Natural killer cell (primary cell): ENCODE measurements around the gene PRDM9. TPM values are rescaled to one million over a fixed set of nuclear protein-coding genes. Genes with fewer than 3 reads are reported as not detected.
"Not testable (repeated sequence)": the region's sequence is repeated elsewhere in the genome, so short reads cannot be mapped to it uniquely, and the experiment has no call there.

Experiments used
- ATAC-seq, 3 donors: fragments of 150-1000 bp in 2 of 3; fragments of 200-7000 bp in 1 of 3; cut with Tn5 transposase; 1 replicate in 1 of 3; 2 replicates in 2 of 3; pipeline ENCODE4 v1.10.0; 2021; ENCODE audit warnings: mild to moderate bottlenecking in 2 of 3, moderate library complexity in 2 of 3
- DNase-seq, 2 donors: peaks; one replicate each; pipeline versions ENCODE4 v3.0.0 to v3.0.0-alpha.2; 2013 to 2021; ENCODE audit warnings: mixed read lengths in 1 of 2
- H3K27ac ChIP-seq: one replicate; pipeline ENCODE4 v1.5.1; 2013; ENCODE audit warnings: mild to moderate bottlenecking, low read length
- H3K27me3 ChIP-seq: one replicate; pipeline ENCODE4 v1.6.1; 2013; ENCODE audit warnings: low read length; ENCODE audit not compliant: control insufficient read depth, insufficient read depth
- H3K36me3 ChIP-seq: one replicate; pipeline ENCODE4 v1.6.1; 2013; ENCODE audit warnings: low read length; ENCODE audit not compliant: control insufficient read depth, insufficient read depth
- H3K4me1 ChIP-seq: one replicate; pipeline ENCODE4 v1.6.1; 2013; ENCODE audit warnings: low read length; ENCODE audit not compliant: control insufficient read depth, insufficient read depth
- H3K4me3 ChIP-seq: one replicate; pipeline ENCODE4 v1.5.1; 2013; ENCODE audit warnings: low read length
- H3K9me3 ChIP-seq: one replicate; pipeline ENCODE4 v1.6.1; 2013; ENCODE audit warnings: low read length; ENCODE audit not compliant: control insufficient read depth, insufficient read depth
- H3K27ac Mint-ChIP-seq, 2 donors: one replicate each; pipeline ENCODE4 v1.8.0; 2022; ENCODE audit warnings: mild to moderate bottlenecking in 2 of 2, mixed read lengths in 2 of 2, moderate library complexity in 1 of 2
- H3K27me3 Mint-ChIP-seq, 2 donors: one replicate each; pipeline ENCODE4 v1.8.0; 2022; ENCODE audit warnings: low read depth in 2 of 2, mixed read lengths in 2 of 2
- H3K36me3 Mint-ChIP-seq: one replicate; pipeline ENCODE4 v1.8.0; 2022; ENCODE audit warnings: mixed read lengths
- H3K4me1 Mint-ChIP-seq, 2 donors: one replicate each; pipeline ENCODE4 v1.8.0; 2022; ENCODE audit warnings: mixed read lengths in 2 of 2
- H3K4me3 Mint-ChIP-seq: one replicate; pipeline ENCODE4 v1.8.0; 2022; ENCODE audit warnings: mild to moderate bottlenecking, moderate library complexity, mixed read lengths
- H3K9me3 Mint-ChIP-seq, 2 donors: one replicate each; pipeline ENCODE4 v1.8.0; 2022; ENCODE audit warnings: mixed read lengths in 2 of 2
- WGBS: methylation state at CpG from one replicate; pipeline ENCODE4 v1.1.7; 2013; ENCODE audit warnings: missing lambda C conversion rate; ENCODE audit not compliant: insufficient coverage; 5-methylcytosine and 5-hydroxymethylcytosine counted together
- intact Hi-C: fragments of 100-400 bp; cut with micrococcal nuclease; formaldehyde crosslinking; loops from one replicate; pipeline ENCODE4 v1.14.2; 2022
- total RNA-seq, 4 donors: library from RNA; stranded (reverse); fragments of 120-200 nt in 1 of 4; gene quantifications; one replicate each; pipeline versions ENCODE4 v1.2.3 to v1.2.4, GENCODE V29; 2013 to 2022
- TF ChIP-seq, protein P1 (sequence below): fragments of 200-600 bp; IDR thresholded peaks from one replicate; pipeline ENCODE4 v1.8.0; 2022; ENCODE audit warnings: antibody characterized with exemption

Gene PRDM9
- total RNA-seq, 3 donors from 2014 or later (not counting 1 experiment from before 2014, with no cell fraction given), result not detected

DNA sequence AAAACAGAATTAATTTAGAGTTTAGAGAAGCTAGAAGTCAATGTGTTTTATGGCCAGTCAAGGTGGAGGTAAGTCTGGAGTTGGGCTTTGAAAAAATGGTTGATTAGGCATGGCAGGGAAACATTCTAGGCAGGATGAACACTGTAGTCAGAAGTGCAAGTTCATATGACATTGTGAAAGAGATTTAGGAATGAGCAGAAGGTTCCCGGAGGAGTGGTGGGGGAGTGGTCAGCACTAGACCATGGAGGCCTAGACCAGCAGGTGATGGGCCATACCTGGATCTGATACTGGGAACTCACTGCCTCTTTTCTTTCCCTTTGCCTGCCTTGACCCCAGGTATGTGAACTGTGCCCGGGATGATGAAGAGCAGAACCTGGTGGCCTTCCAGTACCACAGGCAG lies 16.6 kb downstream of the PRDM9 start:
- Mint-ChIP-seq H3K36me3 (no peaks in the 10 kb centered on the region), H3K4me1 (no peaks in the 10 kb centered on the region), H3K9me3 (peaks cover 22 to 26% of the 10 kb centered on the region in 2 donors), H3K27ac (no peak overlapping the region), H3K4me3 (no peak overlapping the region), H3K27me3 (no peaks in the 10 kb centered on the region)
- TF ChIP-seq, protein P1, sequence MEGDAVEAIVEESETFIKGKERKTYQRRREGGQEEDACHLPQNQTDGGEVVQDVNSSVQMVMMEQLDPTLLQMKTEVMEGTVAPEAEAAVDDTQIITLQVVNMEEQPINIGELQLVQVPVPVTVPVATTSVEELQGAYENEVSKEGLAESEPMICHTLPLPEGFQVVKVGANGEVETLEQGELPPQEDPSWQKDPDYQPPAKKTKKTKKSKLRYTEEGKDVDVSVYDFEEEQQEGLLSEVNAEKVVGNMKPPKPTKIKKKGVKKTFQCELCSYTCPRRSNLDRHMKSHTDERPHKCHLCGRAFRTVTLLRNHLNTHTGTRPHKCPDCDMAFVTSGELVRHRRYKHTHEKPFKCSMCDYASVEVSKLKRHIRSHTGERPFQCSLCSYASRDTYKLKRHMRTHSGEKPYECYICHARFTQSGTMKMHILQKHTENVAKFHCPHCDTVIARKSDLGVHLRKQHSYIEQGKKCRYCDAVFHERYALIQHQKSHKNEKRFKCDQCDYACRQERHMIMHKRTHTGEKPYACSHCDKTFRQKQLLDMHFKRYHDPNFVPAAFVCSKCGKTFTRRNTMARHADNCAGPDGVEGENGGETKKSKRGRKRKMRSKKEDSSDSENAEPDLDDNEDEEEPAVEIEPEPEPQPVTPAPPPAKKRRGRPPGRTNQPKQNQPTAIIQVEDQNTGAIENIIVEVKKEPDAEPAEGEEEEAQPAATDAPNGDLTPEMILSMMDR, result no peak
- DNase-seq (no peak), ATAC-seq (no peak)
- no peaks in the 10 kb centered on the region for H3K36me3 ChIP-seq
- H3K27me3 ChIP-seq, result no peaks in the 10 kb centered on the region
- H3K27ac ChIP-seq, result no peak overlapping the region
- H3K9me3 ChIP-seq, result peaks cover 11% of the 10 kb centered on the region
- 100% methylated on average over 1 of the region's 2 CpGs for WGBS
- intact Hi-C loops, result no loop called here
- H3K4me1 ChIP-seq, result no peaks in the 10 kb centered on the region
- no peak overlapping the region for H3K4me3 ChIP-seq

DNA sequence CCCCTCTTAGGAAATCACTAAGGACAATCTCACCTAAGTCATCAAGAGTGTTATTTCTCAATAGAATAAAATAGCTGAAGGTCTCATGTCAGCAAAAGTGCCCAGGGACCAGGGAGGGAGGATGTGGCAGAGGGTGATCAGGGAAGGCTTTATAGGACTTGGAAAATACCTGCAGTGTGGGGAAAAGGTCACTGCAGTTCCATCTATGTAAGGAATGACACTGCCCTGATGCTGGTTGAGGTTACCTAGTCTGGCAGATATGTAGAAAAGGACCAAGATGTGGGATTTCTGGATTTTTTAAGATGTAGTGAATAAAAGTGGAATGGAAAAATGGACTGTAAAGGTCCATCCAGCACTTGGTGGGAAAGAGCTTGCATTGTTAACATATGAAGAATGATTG lies 18.3 kb downstream of the PRDM9 start:
- H3K4me1 Mint-ChIP-seq, result no peaks in the 10 kb centered on the region
- intact Hi-C loops, result no loop called here
- no peaks in the 10 kb centered on the region for H3K36me3 ChIP-seq
- no peak overlapping the region for H3K27ac ChIP-seq
- no peak overlapping the region for H3K4me3 Mint-ChIP-seq
- ATAC-seq (no peak), DNase-seq (no peak)
- TF ChIP-seq, protein P1, result no peak
- peaks cover 20 to 22% of the 10 kb centered on the region in 2 donors for H3K9me3 Mint-ChIP-seq
- H3K27me3 Mint-ChIP-seq, result no peaks in the 10 kb centered on the region
- H3K4me1 ChIP-seq, result no peaks in the 10 kb centered on the region
- no peak overlapping the region for H3K4me3 ChIP-seq
- H3K36me3 Mint-ChIP-seq, result no peaks in the 10 kb centered on the region
- no peak overlapping the region for H3K27ac Mint-ChIP-seq
- H3K9me3 ChIP-seq, result peaks cover 11% of the 10 kb centered on the region
- H3K27me3 ChIP-seq, result no peaks in the 10 kb centered on the region

DNA sequence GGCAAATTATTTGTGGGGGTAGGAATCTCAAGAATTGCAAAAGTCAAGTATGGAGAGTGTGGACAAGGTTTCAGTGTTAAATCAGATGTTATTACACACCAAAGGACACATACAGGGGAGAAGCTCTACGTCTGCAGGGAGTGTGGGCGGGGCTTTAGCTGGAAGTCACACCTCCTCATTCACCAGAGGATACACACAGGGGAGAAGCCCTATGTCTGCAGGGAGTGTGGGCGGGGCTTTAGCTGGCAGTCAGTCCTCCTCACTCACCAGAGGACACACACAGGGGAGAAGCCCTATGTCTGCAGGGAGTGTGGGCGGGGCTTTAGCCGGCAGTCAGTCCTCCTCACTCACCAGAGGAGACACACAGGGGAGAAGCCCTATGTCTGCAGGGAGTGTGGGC lies 19.2 kb downstream of the PRDM9 start:
- H3K27ac Mint-ChIP-seq, H3K27ac ChIP-seq, ATAC-seq, H3K4me3 ChIP-seq, H3K36me3 Mint-ChIP-seq, H3K4me3 Mint-ChIP-seq, H3K36me3 ChIP-seq, H3K27me3 Mint-ChIP-seq, intact Hi-C loops, H3K27me3 ChIP-seq, H3K4me1 ChIP-seq, DNase-seq, H3K4me1 Mint-ChIP-seq: not testable (repeated sequence)
- peaks cover 11% of the 10 kb centered on the region for H3K9me3 ChIP-seq
- H3K9me3 Mint-ChIP-seq, result peaks cover 19 to 25% of the 10 kb centered on the region in 2 donors
- WGBS, result no CpG with 5 or more reads among the region's 5 CpGs

DNA sequence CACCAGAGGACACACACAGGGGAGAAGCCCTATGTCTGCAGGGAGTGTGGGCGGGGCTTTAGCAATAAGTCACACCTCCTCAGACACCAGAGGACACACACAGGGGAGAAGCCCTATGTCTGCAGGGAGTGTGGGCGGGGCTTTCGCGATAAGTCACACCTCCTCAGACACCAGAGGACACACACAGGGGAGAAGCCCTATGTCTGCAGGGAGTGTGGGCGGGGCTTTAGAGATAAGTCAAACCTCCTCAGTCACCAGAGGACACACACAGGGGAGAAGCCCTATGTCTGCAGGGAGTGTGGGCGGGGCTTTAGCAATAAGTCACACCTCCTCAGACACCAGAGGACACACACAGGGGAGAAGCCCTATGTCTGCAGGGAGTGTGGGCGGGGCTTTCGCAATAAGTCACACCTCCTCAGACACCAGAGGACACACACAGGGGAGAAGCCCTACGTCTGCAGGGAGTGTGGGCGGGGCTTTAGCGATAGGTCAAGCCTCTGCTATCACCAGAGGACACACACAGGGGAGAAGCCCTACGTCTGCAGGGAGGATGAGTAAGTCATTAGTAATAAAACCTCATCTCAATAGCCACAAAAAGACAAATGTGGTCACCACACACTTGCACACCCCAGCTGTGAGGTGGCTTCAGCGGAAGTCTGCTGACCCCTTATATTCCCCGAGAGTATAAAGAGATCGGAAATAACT lies 20.0 kb downstream of the PRDM9 start:
- H3K9me3 Mint-ChIP-seq, result peaks cover 19 to 20% of the 10 kb centered on the region in 2 donors
- H3K27ac ChIP-seq, intact Hi-C loops, H3K4me1 ChIP-seq, H3K4me1 Mint-ChIP-seq, H3K27ac Mint-ChIP-seq, H3K27me3 ChIP-seq, DNase-seq, H3K4me3 ChIP-seq, H3K36me3 Mint-ChIP-seq, H3K4me3 Mint-ChIP-seq, H3K36me3 ChIP-seq, ATAC-seq, H3K27me3 Mint-ChIP-seq: not testable (repeated sequence)
- peaks cover 11% of the 10 kb centered on the region for H3K9me3 ChIP-seq
- 94% methylated on average over 7 of the region's 15 CpGs for WGBS
